IMR-90 (cell line): ENCODE data around the gene COL12A1. TPM values are rescaled to one million over a fixed set of nuclear protein-coding genes. Genes with fewer than 3 reads are reported as not detected.

Experiments used
- ATAC-seq: fragments of 200-7000 bp; cut with Tn5 transposase; 2 replicates; pipeline ENCODE4 v1.9.1; 2020; ENCODE audit warnings: low read depth, mild to moderate bottlenecking, moderate library complexity
- BruUV-seq: library from RNA; stranded (reverse); fragments of 400-500 nt; replicated peaks from 2 replicates; lab custom pipeline; 2021; lab: Mats Ljungman, UMichigan
- CTCF ChIA-PET: fragments of 300-600 bp; formaldehyde crosslinking; extraction: SDS; loops from one replicate; lab custom pipeline; 2021; ENCODE audit warnings: antibody characterized with exemption; lab: Yijun Ruan, JAX
- POLR2A ChIA-PET: fragments of 300-600 bp; sonication (Branson Sonifier 250); formaldehyde crosslinking; loops from one replicate; lab custom pipeline; 2022; ENCODE audit warnings: antibody characterized with exemption; ENCODE audit not compliant: unreplicated experiment; lab: Charles Lee
- DNase-seq: peaks from one replicate; pipeline ENCODE4 v3.0.0; 2013
- H2AFZ ChIP-seq: replicated peaks from 2 replicates; pipeline ENCODE3; 2013; ENCODE audit warnings: low read length, mild to moderate bottlenecking; ENCODE audit not compliant: poor library complexity
- H2AK5ac ChIP-seq: 2 replicates; pipeline ENCODE4 v1.6.1; 2013; ENCODE audit warnings: low read depth, low read length, inconsistent platforms
- H2AK9ac ChIP-seq: replicated peaks from 2 replicates; pipeline ENCODE3; 2013; ENCODE audit warnings: mild to moderate bottlenecking, low read depth, low read length, moderate library complexity; ENCODE audit not compliant: poor library complexity
- H2BK120ac ChIP-seq: 2 replicates; pipeline ENCODE4 v1.6.1; 2013; ENCODE audit warnings: low read depth, low read length, inconsistent platforms
- H2BK15ac ChIP-seq: 3 replicates; pipeline ENCODE4 v1.6.1; 2013; ENCODE audit warnings: low read depth, low read length, inconsistent platforms
- H2BK20ac ChIP-seq: 2 replicates; pipeline ENCODE4 v1.6.1; 2013; ENCODE audit warnings: low read depth, mild to moderate bottlenecking, inconsistent platforms, low read length, moderate library complexity
- H2BK5ac ChIP-seq: 2 replicates; pipeline ENCODE4 v1.6.1; 2013; ENCODE audit warnings: mild to moderate bottlenecking, low read depth, low read length, inconsistent platforms; ENCODE audit not compliant: poor library complexity, severe bottlenecking
- H3K14ac ChIP-seq: replicated peaks from 2 replicates; pipeline ENCODE4 v1.6.1; 2013; ENCODE audit warnings: low read depth, low read length, inconsistent platforms
- H3K18ac ChIP-seq: 2 replicates; pipeline ENCODE4 v1.6.1; 2013; ENCODE audit warnings: low read depth, low read length, control low read depth
- H3K23ac ChIP-seq: 2 replicates; pipeline ENCODE4 v1.6.1; 2013; ENCODE audit warnings: low read depth, low read length, inconsistent platforms
- H3K27ac ChIP-seq: 2 replicates; pipeline ENCODE4 v1.5.1; 2013; ENCODE audit warnings: mild to moderate bottlenecking, control low read depth, low read length; ENCODE audit not compliant: insufficient read depth
- H3K27me3 ChIP-seq: 2 replicates; pipeline ENCODE4 v1.6.1; 2013; ENCODE audit warnings: low read length; ENCODE audit not compliant: control insufficient read depth, insufficient read depth
- H3K36me3 ChIP-seq: 2 replicates; pipeline ENCODE4 v1.6.1; 2013; ENCODE audit warnings: low read length, mixed read lengths; ENCODE audit not compliant: control insufficient read depth, insufficient read depth
- H3K4ac ChIP-seq: 2 replicates; pipeline ENCODE4 v1.6.1; 2013; ENCODE audit warnings: low read depth, low read length, inconsistent platforms
- H3K4me1 ChIP-seq: 2 replicates; pipeline ENCODE4 v1.6.1; 2013; ENCODE audit warnings: low read length, mixed read lengths; ENCODE audit not compliant: control insufficient read depth, insufficient read depth
- H3K4me2 ChIP-seq: 2 replicates; pipeline ENCODE4 v1.6.1; 2013; ENCODE audit warnings: low read depth, mild to moderate bottlenecking, control low read depth, low read length, moderate library complexity
- H3K4me3 ChIP-seq: 2 replicates; pipeline ENCODE4 v1.5.1; 2013; ENCODE audit warnings: low read depth, mild to moderate bottlenecking, control low read depth, low read length, moderate library complexity; ENCODE audit not compliant: insufficient read depth
- H3K56ac ChIP-seq: 2 replicates; pipeline ENCODE4 v1.6.1; 2013; ENCODE audit warnings: low read length, inconsistent platforms; ENCODE audit not compliant: insufficient read depth; ENCODE audit errors: extremely low read depth
- H3K79me1 ChIP-seq, 2 experiments: 2 replicates each; pipeline ENCODE4 v1.6.1; 2013; ENCODE audit warnings: low read length in 2 of 2, inconsistent platforms in 1 of 2, low read depth in 1 of 2
- H3K9ac ChIP-seq: 2 replicates; pipeline ENCODE4 v1.6.1; 2013; ENCODE audit warnings: low read depth, low read length, control low read depth
- H3K9me1 ChIP-seq: 2 replicates; pipeline ENCODE4 v1.6.1; 2013; ENCODE audit warnings: low read length, inconsistent platforms; ENCODE audit not compliant: insufficient read depth
- H3K9me3 ChIP-seq: 2 replicates; pipeline ENCODE4 v1.6.1; 2013; ENCODE audit warnings: low read length; ENCODE audit not compliant: control insufficient read depth, insufficient read depth
- H4K20me1 ChIP-seq: 2 replicates; pipeline ENCODE4 v1.6.1; 2013; ENCODE audit warnings: low read length, inconsistent platforms; ENCODE audit not compliant: insufficient read depth
- H4K5ac ChIP-seq: 2 replicates; pipeline ENCODE4 v1.6.1; 2013; ENCODE audit warnings: mild to moderate bottlenecking, low read depth, low read length, control low read depth
- H4K8ac ChIP-seq, 2 experiments: 2 replicates each; pipeline ENCODE4 v1.6.1; 2013; ENCODE audit warnings: low read depth in 2 of 2, low read length in 2 of 2, control low read depth in 1 of 2, inconsistent platforms in 1 of 2
- H4K91ac ChIP-seq: 2 replicates; pipeline ENCODE4 v1.6.1; 2013; ENCODE audit warnings: low read depth, low read length, inconsistent platforms; ENCODE audit not compliant: insufficient read depth
- BHLHE40 ChIP-seq: fragments of 150-350 bp; IDR thresholded peaks from 2 replicates; pipeline ENCODE4 v1.6.1; 2016; ENCODE audit warnings: mild to moderate bottlenecking, low read depth, low read length
- CEBPB ChIP-seq: IDR thresholded peaks from 2 replicates; pipeline ENCODE4 v1.6.1; 2012; ENCODE audit warnings: low read depth, low read length, improper control_type of control experiment
- CHD1 ChIP-seq: IDR thresholded peaks from 2 replicates; pipeline ENCODE4 v1.6.1; 2012; ENCODE audit warnings: low read depth, low read length, improper control_type of control experiment
- CTCF ChIP-seq: conservative IDR thresholded peaks from 2 replicates; pipeline ENCODE4 v1.5.1; 2012; ENCODE audit warnings: mild to moderate bottlenecking, low read depth, low read length, improper control_type of control experiment
- ELK1 ChIP-seq: fragments of 150-350 bp; IDR thresholded peaks from 2 replicates; pipeline ENCODE4 v1.6.1; 2016; ENCODE audit warnings: low read depth, mild to moderate bottlenecking, low read length, moderate library complexity, borderline replicate concordance
- FOS ChIP-seq: fragments of 150-350 bp; IDR thresholded peaks from 2 replicates; pipeline ENCODE4 v1.6.1; 2016; ENCODE audit warnings: low read depth, low read length
- MAFK ChIP-seq: IDR thresholded peaks from 2 replicates; pipeline ENCODE4 v1.6.1; 2012; ENCODE audit warnings: low read depth, low read length, improper control_type of control experiment
- MAZ ChIP-seq: IDR thresholded peaks from 2 replicates; pipeline ENCODE4 v1.6.1; 2012; ENCODE audit warnings: low read depth, mild to moderate bottlenecking, low read length, improper control_type of control experiment, moderate library complexity, borderline replicate concordance
- MXI1 ChIP-seq: IDR thresholded peaks from 2 replicates; pipeline ENCODE4 v1.6.1; 2012; ENCODE audit warnings: low read depth, mild to moderate bottlenecking, low read length, moderate library complexity, borderline replicate concordance
- NFE2L2 ChIP-seq: fragments of 150-350 bp; IDR thresholded peaks from 2 replicates; pipeline ENCODE4 v1.6.1; 2016; ENCODE audit warnings: low read depth, mild to moderate bottlenecking, low read length
- POLR2A ChIP-seq: IDR thresholded peaks from 2 replicates; pipeline ENCODE4 v1.6.1; 2012; ENCODE audit warnings: mild to moderate bottlenecking, low read depth, low read length
- RAD21 ChIP-seq: IDR thresholded peaks from 2 replicates; pipeline ENCODE4 v1.6.1; 2012; ENCODE audit warnings: low read length, improper control_type of control experiment
- RCOR1 ChIP-seq: IDR thresholded peaks from 2 replicates; pipeline ENCODE4 v1.6.1; 2012; ENCODE audit warnings: mild to moderate bottlenecking, low read length, improper control_type of control experiment; ENCODE audit not compliant: insufficient replicate concordance
- RFX5 ChIP-seq: IDR thresholded peaks from 2 replicates; pipeline ENCODE4 v1.8.0; 2012; ENCODE audit warnings: low read depth, mild to moderate bottlenecking, low read length, moderate library complexity
- SMC3 ChIP-seq: fragments of 150-350 bp; IDR thresholded peaks from 2 replicates; pipeline ENCODE4 v1.6.1; 2016; ENCODE audit warnings: low read depth, mild to moderate bottlenecking, antibody characterized with exemption, low read length, moderate library complexity
- WGBS, 2 experiments: methylation state at CpG; one replicate each; pipeline versions ENCODE4 v1.1.5 to v1.1.7; 2013; ENCODE audit warnings: missing lambda C conversion rate in 2 of 2; ENCODE audit not compliant: insufficient read length in 1 of 2; ENCODE audit errors: extremely low coverage in 2 of 2; 5-methylcytosine and 5-hydroxymethylcytosine counted together
- dilution Hi-C: fragments of 300-500 bp; cut with HindIII; formaldehyde crosslinking; loops from one replicate; pipeline ENCODE4 v1.14.3; 2018; ENCODE audit warnings: low sequenced_read_pairs; ENCODE audit not compliant: unreplicated experiment
- in situ Hi-C: fragments of 300-500 bp; cut with MboI; formaldehyde crosslinking; loops from 3 replicates; pipeline ENCODE4 v1.14.3; 2019; ENCODE audit warnings: low sequenced_read_pairs, inconsistent platforms, mixed read lengths
- intact Hi-C: fragments of 100-400 bp; cut with micrococcal nuclease; formaldehyde crosslinking; loops from 2 replicates; pipeline ENCODE4 v1.10.0; 2022
- polyA plus RNA-seq, 3 experiments: library from polyadenylated mRNA; depleted of rRNA; stranded (reverse); fragments of >200 nt; gene quantifications; 2 replicates each; pipeline ENCODE4 v1.2.3, GENCODE V29; 2012; ENCODE audit warnings: low replicate concordance in 1 of 3
- total RNA-seq: library from RNA; depleted of rRNA; stranded (reverse); fragments of >200 nt; gene quantifications from 2 replicates; pipeline ENCODE4 v1.2.3, GENCODE V29; 2012

Gene COL12A1
- total and polyA plus RNA-seq, 2 of the 4 experiments (the other 2 are of a cell fraction) = 350 to 452 TPM

- Histone ChIP-seq H2BK120ac (no peak overlapping the region), H3K4me1 (peaks cover 12% of the 10 kb centered on the region), H3K9me3 (no peaks in the 10 kb centered on the region), H3K14ac (no peak overlapping the region), H3K56ac (no peak overlapping the region), H3K9me1 (peaks cover 5% of the 10 kb centered on the region; the same call in 1 of the 2 replicates), H3K4me2 (no peak overlapping the region), H3K27me3 (no peaks in the 10 kb centered on the region), H4K8ac (no peak overlapping the region), H3K23ac (no peak overlapping the region), H3K36me3 (no peaks in the 10 kb centered on the region), H3K9ac (no peak overlapping the region), H3K4ac (no peak overlapping the region), H2AK9ac (no peak overlapping the region), H2BK15ac (no peak overlapping the region), H3K79me1 (no peaks in the 10 kb centered on the region), H3K27ac (no peak overlapping the region), H3K4me3 (no peak overlapping the region), H2BK20ac (no peak overlapping the region), H4K5ac (no peak overlapping the region), H2AK5ac (no peak overlapping the region), H3K18ac (no peak overlapping the region), H4K20me1 (no peaks in the 10 kb centered on the region), H2BK5ac (no peak overlapping the region), H2AFZ (no peak overlapping the region), H4K91ac (no peak overlapping the region)
- POLR2A ChIA-PET = no interaction called here
- DNase-seq = no peak
- no peak for TF ChIP-seq FOS
- no peak for TF ChIP-seq CTCF
- no peak for TF ChIP-seq RAD21
- TF ChIP-seq RFX5 = no peak
- no peak for TF ChIP-seq NFE2L2
- TF ChIP-seq BHLHE40 = no peak
- no peak for TF ChIP-seq MXI1
- TF ChIP-seq MAZ = no peak
- TF ChIP-seq RCOR1 = no peak
- TF ChIP-seq ELK1 = no peak
- no peak for TF ChIP-seq POLR2A
- TF ChIP-seq CHD1 = no peak
- no peak for TF ChIP-seq CEBPB
- TF ChIP-seq MAFK = no peak
- TF ChIP-seq SMC3 = no peak
- BruUV-seq = no TSS peak
- intact Hi-C loops = no loop called here
- in situ Hi-C loops = no loop called here
- dilution Hi-C loops = no loop called here
- CTCF ChIA-PET = interaction anchor here (1.2 kb wide), 1 partner anchor 12 kb away, joined by 4 read pairs; no protein-coding TSS in a partner anchor
- no CpG with 5 or more reads among the region's 4 CpGs for WGBS, 2 experiments
- ATAC-seq = no peak
These were observed 15.3 kb upstream of the COL12A1 start for GRCh38 chr6:75221116-75221515.
